ENCODE data around the gene CHL1.

CHL1 gene

DNA sequence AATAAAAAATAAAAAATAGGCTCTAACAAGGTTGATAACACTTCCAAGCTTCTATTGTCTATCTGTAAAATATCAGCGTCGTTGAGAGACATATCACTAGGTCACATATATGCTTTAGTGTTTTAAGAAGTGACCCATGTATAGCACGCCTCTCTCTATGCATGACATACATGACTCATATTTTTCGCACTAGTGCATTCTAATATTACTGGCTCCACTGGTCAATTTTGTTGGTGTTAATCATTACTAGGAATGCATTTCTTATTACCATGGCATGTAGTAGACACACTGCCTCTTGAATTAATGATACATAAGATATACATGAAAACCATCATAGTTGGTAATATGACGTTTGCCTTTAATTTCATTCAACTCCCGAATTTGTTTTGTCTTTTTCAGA, 203.1 kb downstream of the CHL1 start:
- no peak for DNase-seq (ENCODE audit: low read depth)

DNA sequence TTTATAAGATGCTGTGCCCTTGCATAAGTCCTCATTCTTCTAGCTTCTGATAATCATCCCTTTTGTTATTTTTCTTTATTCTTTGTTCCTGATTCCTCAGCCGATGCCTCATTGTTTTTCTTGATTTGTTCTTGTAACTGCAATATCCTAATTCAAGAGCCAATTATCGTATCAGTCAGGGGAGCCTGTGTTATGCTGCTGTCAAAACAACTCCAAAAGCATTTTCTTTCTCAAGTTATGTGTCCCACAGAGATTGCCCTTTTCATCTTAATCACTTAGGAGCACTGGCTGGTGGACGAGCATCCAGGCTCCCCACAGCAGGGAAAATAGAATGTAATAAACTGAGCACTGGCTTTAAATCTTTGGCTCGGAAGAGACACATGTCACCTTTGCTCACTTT, 207.3 kb downstream of the CHL1 start:
- no peak for DNase-seq (ENCODE audit: low read depth)

DNA sequence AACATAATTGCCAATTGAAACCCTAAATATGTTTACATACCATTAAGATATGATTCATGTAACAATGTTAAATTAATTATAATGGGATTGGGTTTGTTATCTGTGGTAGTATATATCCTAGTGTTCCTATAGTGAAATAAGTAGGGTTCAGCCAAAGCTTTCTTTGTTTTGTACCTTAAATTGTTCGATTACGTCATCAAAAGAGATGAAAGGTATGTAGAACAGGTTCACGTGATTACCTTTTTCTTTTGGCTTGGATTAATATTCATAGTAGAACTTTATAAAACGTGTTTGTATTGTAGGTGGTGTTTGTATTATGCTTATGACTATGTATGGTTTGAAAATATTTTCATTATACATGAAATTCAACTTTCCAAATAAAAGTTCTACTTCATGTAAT, 212.4 kb downstream of the CHL1 start:
- no peak for DNase-seq (ENCODE audit: low read depth)

DNA sequence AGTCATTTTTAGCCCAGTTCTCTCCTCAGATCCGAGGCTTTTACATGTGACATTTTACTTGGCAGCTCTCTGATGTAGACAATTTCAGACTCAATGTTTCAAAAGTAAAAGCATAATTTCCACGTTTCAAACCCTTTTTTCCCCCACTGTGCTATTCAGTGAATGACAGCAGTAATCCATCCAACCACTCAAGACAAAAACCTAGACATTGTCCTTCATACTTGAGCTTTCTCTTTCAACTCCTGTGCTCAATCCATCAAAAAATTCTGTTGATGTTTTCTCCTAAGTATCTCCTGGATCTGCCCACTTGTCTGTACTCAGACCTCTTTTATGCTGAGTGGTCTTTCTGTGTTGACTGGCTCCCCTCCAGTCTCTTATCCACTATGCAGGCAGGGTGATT, 214.7 kb downstream of the CHL1 start:
- DNase-seq (ENCODE audit: low read depth) = no peak

DNA sequence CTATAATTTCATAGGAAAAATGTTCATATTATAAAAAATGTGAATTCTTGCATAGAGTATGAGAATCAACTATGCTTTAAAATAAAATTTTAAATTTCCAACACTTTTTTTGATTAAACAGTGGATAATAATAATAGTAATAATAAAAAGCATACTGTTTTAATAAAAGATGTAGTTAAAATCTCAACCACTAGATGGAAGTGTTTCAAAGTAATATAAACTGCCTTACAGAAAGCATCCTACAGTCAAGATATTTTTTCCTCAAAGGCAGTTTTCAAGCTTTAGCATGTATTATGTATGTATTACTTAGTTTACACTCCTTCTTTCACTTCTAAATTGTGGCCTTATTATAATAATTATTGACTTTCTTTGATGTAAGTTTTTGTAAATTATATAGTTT, 217.5 kb downstream of the CHL1 start:
- DNase-seq (ENCODE audit: low read depth) = no peak

DNA sequence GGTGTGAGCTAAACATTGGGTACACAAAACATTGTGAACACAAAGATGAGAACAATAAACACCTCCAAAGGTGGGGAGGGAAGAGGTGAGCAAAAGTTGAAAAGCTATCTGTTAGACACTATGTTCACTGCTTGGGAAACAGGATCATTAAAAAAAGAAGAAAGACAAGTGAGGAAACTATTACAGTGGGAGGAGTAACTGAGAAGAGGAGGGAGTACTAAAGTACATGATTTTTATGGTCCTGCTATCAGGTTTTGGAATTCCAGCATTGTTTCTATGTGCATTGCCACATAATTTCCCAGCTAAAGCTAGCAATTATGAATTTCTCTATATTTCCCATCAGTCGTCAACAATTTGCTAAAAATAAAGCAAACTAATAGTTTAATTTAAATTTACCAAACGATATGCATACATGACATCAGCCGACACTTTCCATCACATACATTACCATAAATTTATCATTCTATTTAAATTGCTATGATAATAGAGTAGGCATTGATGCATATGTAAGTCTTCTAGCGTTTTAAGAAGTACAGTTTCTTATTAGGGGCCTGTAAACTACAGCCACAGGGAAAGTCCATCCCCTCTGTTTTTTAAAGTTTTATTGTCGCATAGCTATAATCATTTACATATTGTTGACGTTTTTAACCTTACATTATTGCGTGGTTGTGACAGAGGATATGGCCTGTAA, 221.8 kb downstream of the CHL1 start:
- DNase-seq (ENCODE audit: low read depth) = no peak

DNA sequence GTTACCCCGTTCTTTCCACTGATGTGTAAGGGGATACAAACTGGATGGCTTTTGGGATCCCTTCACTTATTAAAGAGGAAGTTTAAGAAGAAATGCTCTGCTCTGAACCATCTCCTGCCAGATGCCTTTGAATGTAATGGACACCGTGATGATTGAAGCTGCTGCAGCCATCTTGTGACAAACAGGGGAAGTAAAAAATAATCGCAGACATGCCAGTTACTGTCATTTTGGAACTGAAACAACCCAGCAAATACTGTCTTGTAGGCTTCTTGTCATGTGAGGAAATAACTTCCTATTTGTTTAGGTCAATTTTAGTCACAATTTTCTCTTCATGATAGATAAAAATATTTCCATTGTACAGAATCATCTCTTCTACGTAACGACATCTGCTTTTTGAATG, 224.0 kb downstream of the CHL1 start:
- no peak for DNase-seq (ENCODE audit: low read depth)

DNA sequence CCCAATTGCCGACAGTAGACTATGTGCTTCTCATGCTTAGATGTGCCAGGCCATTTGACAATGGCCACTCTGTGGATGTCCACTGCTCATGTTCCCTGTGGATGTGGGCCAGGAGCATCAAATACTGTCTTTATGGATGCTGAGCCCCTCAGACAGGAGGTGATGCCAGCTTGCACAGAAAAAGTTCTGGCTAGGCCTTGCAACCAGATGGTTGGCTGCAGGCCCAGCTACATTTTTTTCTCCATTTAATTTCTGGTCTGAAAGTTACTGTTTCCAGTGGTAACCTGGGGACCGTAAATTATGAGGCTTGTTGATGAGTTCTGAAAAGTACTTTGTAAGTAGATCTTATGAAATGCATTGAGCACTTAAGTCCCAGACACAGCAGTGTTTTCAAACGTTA, 228.5 kb downstream of the CHL1 start:
- DNase-seq (ENCODE audit: low read depth) = no peak

DNA sequence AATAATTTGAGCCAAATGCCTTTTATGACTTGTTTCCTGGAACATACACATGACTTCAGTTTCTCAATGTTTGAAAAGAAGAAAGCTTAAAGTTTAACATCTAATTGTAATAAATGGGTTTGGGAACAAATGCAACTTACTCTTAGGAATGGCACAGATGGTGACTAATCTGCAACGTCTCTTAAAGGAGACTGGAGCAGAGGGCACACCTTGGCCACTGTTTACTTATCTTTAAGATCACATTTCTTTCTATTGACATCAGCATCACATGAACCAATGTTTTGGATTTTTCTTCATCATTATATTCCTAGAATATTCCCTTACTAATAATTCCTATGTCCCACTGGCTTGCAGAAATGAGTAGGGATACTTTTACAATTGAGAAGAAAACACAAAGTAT, 229.5 kb downstream of the CHL1 start:
- DNase-seq (ENCODE audit: low read depth) = no peak

DNA sequence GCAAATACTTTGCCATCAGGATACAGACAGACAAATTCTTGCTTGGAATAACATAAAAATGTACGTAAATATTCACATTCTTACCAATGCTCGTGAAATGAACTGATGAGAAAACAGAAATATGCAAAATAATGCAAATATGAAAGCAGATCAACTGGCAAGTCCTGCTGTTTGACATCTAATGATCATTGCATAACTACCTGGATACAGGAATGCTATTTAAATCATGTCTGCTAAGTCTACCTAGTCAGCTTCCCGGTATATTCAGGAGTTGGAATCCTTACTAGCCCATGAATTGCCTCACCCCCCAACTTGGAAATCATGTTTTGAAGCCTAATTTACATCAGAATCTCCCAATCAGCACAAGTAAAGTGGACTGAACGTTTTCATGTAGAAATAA, 230.6 kb downstream of the CHL1 start:
- DNase-seq (ENCODE audit: low read depth) = no peak

DNA sequence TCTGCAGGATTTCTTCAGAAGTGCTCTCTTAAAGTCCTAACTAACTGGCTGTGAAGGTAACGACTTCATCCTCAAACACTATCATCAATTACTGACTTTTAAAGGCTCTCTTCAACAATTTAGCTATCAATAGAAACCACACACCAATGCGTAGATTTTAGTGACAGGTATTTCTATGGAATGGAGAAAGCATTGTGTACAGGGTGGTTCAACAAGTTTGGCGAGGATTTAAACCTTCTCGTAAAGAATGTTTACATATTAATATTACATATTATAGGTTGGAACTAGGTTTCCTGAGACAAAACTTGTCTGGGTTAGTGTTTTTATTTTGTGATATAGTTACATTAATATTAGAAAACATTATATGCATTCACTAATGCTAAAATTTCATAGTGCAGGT, 233.6 kb downstream of the CHL1 start:
- DNase-seq (ENCODE audit: low read depth) = no peak

DNA sequence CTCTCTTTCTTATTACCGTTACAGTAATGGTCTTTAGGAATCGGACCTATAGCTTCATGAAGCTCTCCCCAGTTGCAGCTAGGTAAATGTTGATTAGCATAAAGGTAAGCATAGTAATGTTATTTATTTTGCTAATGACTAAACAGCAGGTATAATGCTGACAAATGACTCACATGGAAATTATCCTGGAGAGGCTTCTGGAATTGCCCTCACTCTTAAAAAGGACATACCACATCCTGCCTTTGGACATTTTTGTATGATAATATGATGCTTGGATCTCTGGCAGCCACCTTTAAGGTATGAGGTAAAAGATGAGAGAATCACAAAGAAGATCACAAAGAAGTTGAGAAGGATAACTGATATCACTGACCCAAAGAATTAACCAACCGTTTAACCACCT, 238.6 kb downstream of the CHL1 start:
- no peak for DNase-seq (ENCODE audit: low read depth)

DNA sequence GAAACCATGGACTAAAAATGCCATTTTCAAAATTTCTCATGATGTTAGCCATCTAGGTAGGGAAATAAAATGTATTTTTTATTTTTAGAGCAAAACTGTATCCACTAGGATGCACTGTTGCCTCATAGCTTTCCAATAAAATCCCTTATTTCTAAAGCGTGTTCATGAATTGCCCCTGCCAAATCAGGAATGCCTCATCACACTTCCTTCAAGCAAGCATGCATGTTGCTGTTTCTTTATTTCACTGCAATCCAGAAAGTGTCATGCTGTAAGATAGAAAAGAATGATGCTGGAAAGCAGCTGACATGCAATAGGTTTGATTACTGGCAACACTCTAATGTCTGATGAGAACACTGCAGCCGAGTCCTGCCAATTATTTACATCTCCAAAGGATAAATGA, 239.5 kb downstream of the CHL1 start:
- DNase-seq (ENCODE audit: low read depth) = no peak

DNA sequence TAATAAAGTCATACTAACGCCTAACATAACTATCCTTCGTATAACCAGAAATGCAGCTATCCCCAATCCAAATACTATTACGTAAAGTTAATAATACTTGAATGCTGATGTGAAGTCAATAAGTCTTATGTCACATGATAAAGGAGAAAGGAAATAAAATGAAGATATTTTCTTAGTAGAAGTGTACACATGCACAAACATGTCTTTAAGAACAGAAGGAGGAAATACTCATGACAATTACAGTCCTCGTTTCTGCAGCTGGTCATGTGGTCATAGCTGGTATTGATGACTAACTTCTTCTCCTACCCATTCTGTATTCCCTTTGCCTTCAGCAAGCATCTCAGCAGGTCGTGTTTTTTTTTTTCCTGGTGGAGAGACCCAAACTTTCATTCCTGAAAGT, 244.3 kb downstream of the CHL1 start:
- no peak for DNase-seq (ENCODE audit: low read depth)

DNA sequence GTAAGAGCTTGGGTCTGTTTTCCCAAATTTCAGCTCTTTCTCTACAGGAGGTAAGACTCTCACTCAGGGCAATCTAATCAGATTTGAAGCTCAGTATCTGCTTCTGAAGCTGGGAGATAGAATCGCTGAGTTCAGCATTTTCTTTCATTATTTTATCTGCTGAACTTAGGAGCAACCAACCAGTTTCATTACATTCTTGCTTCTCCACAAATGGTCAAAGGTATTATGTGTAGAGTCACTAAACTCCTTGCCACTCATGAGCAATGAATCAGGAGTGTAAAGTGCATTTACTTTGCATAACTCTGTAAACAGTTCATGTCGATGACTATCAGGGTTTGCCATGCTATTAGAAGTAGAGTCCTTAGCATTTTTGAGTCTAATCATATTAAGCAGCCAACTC, 249.4 kb downstream of the CHL1 start:
- no peak for DNase-seq (ENCODE audit: low read depth)

DNA sequence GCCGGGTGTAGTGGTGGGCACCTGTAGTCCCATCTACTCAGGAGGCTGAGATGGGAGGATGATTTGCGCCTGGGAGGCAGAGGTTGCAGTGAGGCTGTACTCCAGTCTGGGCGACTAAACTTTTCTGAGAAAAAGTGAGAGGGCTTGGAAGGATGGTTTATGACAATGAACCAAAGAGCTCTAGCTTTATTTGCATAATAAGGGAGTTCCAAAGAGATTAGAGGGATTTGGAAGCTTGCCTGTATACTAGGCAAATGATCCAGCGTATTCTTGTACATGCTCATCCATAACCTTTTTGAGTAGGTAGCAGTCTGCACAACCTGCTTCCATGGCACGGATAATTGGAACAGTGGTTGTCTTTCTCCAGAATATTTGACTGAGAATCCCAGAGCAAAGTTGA, 251.1 kb downstream of the CHL1 start:
- DNase-seq (ENCODE audit: low read depth) = no peak

DNA sequence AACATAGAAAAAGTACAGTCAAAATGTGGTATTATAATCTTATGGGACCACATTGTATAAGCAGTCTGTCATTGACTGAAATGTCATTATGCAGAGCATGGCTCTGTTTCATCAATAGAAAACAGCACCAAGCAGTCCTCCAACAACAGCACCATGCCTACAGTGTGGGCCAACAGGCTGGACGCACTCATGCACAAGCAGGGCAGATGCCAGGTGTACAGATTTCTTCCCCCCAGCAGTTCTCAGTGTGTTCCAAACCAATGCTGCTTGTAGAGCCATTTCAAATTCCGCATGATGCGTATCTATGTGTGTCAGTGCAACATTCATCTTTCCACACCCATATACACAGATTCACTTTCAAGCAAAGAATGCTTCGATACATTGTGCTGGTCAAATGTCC, 253.1 kb downstream of the CHL1 start:
- no peak for DNase-seq (ENCODE audit: low read depth)

DNA sequence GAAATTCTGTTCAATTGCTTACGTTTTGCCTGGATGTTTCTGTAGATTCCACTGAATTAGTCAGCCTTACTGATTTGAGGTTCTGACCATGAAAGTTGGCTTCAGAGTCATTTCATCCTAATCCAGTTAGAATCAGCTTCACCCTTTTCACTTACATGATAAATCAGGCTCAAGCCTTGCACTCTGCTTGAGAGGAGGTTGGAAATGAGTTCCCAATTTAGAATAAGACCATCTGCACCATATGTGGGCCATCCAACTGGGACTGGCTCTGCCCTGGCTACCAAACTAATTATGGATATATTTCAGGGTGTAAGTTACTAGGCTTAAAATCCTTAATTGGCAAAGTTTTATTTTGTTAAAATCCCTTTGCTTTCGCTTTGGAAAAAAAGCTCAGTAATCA, 255.7 kb downstream of the CHL1 start:
- no peak for DNase-seq (ENCODE audit: low read depth)

DNA sequence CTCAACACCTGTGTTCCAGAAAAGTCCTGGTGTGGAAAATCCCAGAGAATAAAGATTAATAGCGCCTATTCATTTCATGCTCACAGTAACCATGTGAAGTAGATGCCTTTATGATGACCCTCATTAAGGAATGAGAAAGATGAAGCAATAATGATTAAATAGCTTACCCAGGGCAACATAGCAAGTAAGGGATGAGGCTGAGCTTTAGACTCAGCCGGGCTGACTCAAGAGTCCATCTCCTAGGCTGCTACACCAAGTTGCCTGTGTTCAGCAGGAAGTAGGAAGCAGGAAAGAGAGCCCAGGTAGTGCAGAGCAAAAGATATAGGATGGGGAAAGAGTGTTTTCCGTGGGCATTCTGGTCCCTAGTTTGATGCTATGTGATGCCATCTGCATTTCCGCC, 256.5 kb downstream of the CHL1 start:
- DNase-seq (ENCODE audit: low read depth) = no peak

DNA sequence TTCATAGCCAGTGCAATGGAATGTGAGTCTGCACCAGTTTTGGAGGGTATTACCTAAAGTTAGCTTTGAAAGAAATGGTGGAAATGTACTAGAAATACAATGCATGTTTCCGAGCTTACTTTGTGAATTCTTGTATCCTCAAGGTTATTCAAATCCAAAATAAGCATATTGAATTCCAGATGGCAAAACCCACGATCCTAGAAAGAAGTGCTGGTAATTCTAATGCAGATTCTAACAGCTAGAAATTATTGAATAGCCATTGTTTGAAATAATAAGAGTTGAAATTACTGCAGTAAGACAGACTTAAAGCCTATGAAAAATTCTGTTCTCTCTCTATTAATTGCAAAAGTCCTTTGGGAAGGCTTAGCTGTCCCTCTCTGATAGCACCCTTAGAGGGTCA, 258.4 kb downstream of the CHL1 start:
- DNase-seq (ENCODE audit: low read depth) = no peak

DNA sequence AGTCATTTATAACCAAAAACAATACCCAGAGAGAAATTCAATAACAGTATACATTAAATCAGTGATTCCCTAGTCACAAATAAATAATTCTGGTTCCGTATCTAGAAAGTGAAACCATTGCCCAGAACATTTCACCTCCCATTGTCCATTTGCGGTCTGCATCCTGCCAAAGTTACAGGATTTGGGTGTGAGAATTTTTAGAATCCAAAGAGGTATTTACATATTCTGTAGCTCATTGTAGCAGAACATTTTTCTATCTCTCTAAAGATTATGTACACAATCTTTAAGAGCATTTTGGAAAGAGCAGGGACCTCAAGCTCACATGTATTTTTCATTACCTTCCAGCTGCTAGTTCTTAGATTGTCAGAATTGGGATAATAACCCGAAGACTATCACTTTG, 261.6 kb downstream of the CHL1 start:
- DNase-seq (ENCODE audit: low read depth) = no peak

DNA sequence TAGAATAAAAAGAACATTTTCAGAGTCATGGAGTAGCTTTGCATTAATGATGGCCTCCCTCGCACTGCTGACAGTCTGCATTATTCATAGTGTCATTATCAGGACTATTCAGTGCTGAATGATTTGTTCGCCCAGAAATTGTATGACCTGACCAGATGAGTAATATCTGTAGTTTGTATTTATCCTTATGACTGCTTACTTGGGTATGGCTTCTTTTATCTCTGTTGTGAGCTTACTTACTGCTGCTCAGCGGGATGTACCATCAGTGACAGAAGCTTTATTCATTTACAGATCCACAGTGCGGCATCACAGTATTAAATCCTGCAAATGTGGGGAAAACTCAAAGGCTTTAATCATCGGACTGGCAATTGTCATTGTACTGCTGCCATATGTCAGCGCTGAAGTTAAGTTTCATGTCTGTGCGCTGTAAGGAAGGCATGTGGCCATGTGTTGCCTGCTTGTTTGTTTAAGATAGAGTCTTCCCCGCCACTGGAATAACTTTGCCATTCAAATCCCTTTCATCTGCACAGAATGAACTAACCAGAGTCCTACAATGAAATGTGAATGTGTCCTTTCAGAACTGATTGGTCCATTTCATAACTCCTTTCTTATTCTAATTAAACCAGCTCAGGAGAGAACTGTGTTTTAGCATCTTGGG, 262.2 kb downstream of the CHL1 start:
- DNase-seq (ENCODE audit: low read depth) = no peak

Data from stimulated activated CD8-positive, alpha-beta memory T cell treated with anti-CD3 and anti-CD28 coated beads, Interleukin-7, amount 100 ng/mL, for 24 hours (primary cell).